ENCODE results near the gene ESRRB.

DNA sequence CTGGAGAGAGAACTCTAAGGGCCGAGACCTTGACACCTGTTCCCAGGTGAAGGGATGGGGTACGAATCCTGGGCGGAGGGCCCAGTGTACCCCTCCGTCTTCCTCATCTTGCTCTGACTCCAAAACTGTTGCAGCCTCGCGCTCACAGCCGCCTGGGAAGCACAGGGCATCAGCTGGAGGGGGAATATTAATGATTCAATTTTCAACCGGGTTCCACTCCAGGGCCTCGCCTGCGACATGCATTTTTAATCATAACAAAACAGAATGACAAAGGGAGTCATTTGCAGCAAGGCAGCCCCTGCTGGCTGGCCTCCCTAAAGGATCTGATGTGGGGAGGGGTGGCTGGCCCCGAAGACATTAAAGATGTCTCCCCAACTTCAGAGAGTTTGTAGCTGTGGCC lies 41.6 kb upstream of the ESRRB start:
- TF ChIP-seq YY1 (IDR thresholded peaks at IDR 0.05; ENCODE audit: low read depth) = no peak
- no peak for TF ChIP-seq TAF1 (IDR thresholded peaks at IDR 0.05; ENCODE audit: low read depth)
- TF ChIP-seq TCF12 (IDR thresholded peaks at IDR 0.05; ENCODE audit: low read depth) = no peak
- TF ChIP-seq RAD21 (IDR thresholded peaks at IDR 0.05; ENCODE audit: low read depth) = no peak
- TF ChIP-seq, protein P1, sequence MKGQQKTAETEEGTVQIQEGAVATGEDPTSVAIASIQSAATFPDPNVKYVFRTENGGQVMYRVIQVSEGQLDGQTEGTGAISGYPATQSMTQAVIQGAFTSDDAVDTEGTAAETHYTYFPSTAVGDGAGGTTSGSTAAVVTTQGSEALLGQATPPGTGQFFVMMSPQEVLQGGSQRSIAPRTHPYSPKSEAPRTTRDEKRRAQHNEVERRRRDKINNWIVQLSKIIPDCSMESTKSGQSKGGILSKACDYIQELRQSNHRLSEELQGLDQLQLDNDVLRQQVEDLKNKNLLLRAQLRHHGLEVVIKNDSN (IDR thresholded peaks at IDR 0.05) = no peak
- TF ChIP-seq, protein P2, sequence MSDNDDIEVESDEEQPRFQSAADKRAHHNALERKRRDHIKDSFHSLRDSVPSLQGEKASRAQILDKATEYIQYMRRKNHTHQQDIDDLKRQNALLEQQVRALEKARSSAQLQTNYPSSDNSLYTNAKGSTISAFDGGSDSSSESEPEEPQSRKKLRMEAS (IDR thresholded peaks at IDR 0.05) = no peak
- no peak for TF ChIP-seq NFIC (IDR thresholded peaks at IDR 0.05)
- TF ChIP-seq CEBPB (IDR thresholded peaks at IDR 0.05) = no peak
